Epidermal melanocyte (primary cell): Measurements from ENCODE around the gene TFF2.

Experiments
- DNase-seq: peaks from one replicate; pipeline ENCODE4 v3.0.0; 2011; ENCODE audit warnings: low spot score; ENCODE audit not compliant: insufficient read length

Gene TFF2, protein sequence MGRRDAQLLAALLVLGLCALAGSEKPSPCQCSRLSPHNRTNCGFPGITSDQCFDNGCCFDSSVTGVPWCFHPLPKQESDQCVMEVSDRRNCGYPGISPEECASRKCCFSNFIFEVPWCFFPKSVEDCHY

DNA sequence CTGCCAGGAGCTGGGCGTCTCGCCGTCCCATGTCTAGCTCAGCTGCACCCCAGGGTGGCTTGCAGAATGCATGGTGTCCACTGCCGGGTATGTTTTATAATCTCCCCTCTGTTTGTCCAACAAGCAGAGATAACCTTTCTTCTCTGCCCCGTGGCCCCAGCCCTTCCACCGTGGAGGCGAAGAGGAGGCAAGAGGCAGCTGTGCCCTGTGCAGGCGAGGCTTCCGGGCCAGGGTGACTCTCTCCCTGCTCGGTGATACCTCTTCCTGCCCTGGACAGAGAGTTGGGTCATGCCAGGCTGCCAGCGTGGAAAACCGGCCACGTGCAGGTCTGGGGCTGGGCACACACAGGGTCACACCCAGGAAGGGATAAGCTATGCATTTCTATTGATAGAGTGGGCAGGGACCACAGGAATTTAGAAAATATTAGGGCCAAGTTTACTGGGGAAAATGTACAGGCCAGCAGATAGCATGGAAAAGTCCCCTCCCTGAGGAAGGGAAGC is at the start of gene TFF2:
Gene TFF2, minus strand, starts transcription at position 68 of the 500 bp plus-strand sequence. Its CDS starts 37 bp downstream, at position 31.
- DNase-seq, result no peak

DNA sequence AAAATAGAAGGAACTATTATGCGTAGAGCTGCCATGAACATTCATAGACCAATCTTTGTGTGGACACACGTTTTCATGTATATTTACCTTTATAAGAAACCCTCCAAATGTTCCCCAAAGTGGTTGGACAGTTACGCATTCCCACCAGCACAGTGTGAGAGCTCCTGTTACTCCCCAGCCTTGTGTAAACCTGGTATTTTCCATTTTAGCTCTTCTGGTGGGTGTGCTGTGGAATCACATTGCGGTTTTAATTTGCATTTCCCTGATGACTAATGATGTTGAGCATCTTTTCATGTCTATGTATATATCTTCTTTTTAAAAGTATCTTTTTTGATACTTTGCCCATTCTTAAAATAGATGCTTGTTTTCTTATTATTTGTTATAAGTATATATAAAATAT is 49.7 kb upstream of the TFF2 start:
- DNase-seq, result no peak

DNA sequence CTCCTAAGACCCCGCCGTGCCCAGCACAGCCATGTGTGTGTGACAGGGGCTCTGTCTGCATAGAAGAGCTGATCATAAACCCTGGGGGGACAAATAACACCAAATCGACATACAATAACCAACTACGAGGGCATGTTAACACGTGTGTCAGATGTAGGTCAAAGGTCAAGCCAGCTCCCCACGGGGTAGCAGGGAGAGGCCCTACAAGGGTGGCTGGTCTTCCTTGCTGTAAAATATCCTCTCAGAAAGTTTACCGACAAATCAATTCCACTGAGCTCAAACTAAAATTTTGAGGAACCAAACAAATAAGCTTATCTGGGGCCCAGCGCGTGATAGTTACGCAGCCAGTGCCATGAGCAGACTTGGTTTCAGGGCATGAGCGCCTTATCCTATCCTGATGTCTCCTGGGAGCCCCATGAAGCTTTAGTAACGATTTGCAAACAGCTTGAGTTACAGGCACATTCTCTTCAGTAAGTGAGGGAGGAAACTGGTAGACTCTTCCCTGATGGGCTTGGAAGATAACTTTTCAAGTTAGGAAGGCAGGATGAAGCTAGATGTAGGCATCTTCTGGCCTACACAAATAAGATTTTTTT is 47.7 kb upstream of the TFF2 start:
- no peak for DNase-seq

DNA sequence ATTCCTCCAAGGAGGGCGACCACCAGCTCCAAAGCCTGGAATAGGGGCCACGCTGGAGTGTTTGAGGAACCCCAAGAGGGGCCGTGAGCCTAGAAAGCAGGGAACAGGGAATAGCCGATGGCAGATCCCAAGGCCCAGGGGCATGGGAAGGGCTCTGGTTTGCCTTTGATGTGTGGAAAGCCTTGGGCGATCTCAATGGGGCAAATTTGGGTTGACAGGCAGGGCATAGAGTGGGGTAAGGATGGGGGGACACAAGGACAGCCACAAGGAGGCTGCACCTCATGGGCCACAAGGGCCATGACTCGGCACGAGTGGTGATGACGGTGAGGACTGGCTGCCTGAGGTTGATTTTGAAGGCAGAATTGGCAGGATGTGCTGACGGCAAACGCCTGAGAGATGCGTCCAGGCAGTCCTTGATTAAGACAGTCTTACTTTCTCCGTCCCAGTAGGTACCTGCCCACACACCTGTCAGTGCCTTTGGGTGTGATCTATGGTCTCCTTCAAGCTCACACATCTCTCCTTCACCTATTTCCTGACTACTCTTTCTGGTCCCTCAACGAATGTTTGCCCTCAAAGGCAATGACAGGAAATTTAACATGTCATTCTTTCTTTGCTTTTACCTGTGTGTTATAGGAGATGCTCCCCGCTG is 47.1 kb upstream of the TFF2 start:
- no peak for DNase-seq

DNA sequence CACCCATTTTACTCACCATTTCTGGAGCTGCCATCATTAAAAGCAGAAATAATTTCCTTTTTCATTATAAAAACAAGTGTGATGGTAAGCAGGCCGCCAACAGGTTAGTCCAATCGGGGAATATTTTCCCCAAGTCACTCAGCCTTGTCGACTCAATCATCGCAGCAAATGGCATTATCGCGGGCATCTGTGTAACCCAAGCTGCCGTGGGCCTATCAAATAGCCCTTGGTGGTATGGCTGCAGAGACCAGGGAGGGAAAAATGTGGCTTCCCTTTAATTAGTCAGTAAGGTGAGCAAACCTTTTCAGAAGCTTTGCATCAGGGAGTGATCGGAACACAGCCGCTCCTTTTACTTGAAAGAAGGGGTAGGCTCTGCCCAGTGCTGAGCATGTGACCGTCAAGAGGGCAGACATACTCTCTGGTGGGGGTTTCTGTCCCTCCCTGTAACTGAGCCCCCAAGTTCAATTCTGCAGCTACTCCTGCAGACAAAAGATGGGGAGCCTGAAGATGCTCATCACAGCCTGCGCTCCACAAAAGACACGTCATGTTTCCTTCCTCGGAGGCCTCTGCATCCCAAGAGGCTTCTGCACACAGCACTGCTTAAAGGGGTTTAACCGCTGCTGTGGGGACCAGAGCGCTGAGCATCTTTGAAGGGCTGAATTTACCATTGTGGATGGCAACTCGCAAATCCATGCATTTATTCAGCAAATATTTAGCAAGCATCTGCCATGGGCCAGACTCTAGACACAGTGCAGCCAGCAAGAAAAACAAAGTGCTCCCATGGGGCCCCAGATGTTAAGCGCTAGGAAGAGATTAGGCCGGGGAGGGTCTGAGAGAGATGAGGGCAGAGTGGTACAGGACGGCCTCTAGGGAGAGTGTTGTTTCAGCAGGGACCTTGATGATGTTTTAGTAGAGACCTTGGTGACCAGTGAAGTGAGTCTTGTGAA is 46.3 kb upstream of the TFF2 start:
- no peak for DNase-seq

DNA sequence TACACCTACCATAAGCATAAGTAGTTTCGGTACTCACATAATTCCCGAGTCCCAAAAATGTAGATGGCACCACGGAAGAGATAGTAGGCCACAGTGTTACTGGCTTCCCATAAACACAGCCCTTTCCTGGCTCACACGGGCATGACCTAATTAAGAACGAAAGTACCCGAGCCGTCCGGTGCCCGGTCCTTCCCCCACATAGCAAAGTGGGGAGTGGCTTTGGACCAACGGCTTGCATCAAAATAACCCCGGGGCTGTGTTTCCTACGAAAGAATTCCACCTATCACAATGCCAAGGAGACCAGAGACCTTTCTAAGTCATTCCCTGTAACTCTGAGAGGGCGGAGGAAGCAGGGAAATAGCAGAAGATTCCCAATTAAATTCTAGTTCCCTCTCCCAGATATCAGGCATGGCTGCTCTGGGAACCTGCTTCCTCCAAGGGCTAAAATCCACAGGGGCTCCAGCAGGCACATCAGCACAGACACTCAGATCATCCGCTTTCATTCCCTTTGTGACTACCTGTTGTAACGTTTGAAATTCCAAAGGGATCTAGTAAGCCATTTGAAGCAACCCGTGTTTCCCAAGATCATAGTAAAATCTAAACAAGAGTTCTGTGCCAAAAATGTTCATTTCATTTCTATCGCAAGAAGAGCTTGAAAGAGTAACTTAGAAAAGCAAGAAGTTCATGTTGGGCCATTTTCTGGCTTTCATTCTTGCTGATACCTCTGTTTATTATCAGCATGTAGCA is 45.3 kb upstream of the TFF2 start, which contains the start of gene TMPRSS3:
Gene TMPRSS3, minus strand, starts transcription at position 148 of the 747 bp plus-strand sequence. CDS start 635 bp downstream, outside the sequence.
- no peak for DNase-seq

DNA sequence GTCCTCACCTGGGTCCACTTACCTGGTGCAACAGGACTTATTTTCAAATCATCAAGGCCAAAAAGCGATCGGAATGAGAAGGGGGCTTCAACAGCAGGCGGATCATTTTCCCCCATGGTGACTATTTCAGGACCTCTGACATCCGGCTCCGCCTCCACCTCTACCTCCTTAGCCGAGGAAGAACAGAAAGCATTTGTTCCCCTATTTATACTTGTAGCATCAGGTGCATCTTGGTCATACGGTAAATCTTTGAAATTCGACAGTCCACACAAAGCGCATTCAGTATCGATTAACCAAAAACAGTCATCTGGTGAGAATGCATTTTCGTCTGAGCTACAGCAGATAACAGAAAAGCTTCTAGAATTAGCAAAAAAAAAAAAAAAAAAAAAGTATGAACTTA is 44.5 kb upstream of the TFF2 start:
- no peak for DNase-seq

DNA sequence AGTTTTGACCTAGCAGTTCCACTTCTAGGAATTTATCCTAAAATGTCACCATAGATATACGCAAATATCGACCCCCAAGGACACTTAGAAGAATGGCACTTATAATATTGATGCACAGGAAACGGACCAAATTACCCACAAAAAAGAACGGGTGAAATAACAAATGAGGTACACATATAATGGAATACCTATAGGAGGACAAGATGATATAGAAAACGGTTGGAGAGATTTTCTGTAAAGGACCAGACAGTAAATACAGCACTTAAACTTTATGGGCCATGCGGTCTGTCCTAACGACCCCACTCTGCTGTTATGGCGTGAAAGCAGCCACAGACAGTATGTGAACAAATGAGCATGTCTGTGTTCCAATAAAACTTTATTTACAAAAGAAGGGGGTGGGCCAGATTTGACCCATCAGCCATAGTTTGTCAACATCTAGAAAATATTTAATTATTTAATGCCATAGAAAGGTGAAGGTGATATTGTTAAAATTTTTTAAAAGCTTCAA is 42.7 kb upstream of the TFF2 start:
- DNase-seq, result no peak

DNA sequence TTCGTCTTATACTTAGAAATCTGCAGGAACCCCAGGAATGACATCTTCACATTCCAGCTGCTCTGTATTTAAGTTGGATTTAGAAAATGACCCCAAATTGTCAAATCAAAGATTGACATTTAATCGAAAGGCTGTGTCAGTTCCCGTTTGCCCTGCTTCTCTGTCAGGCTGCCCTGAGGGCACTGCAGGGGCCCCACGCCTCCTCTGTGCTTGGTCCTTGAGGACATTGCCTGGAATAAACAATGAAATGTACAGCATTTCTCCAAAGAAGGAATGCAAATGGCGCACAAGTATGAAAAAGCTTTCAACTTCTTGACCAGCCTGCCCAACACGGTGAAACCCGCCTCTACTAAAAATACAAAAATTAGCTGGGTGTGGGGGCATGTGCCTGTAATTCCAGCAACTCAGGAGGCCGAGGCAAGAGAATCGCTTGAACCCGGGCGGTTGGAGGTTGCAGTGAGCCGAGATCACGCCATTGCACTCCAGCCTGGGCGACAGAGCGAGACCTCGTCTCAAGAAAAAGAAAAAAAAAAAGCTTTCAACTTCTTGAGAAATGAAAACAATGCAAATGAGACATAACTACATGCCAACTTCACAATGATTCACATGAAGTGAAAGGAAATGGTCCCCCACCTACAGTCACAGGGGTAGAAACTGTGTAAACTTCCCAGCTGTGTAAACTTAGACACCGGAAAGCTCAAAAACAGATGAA is 42.1 kb upstream of the TFF2 start:
- DNase-seq, result no peak

DNA sequence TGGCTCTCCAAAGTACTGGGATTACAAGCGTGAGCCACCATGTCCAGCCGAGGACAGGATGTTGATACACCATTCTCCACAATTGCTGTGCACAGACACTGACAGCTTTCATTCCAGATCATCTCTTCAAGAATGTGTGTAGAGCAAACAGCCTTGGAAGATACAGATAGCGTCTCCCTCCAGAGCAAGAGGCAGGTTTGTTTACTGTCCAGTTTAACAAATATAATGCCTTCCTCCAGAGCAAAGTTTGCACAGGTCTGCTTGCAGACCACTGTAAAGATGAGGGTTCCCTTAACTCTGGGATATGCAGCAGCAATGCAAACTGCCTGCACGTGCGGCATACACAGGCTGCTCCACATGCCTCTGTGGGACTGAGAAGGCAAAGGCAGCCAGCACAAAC is 40.5 kb upstream of the TFF2 start:
- no peak for DNase-seq

DNA sequence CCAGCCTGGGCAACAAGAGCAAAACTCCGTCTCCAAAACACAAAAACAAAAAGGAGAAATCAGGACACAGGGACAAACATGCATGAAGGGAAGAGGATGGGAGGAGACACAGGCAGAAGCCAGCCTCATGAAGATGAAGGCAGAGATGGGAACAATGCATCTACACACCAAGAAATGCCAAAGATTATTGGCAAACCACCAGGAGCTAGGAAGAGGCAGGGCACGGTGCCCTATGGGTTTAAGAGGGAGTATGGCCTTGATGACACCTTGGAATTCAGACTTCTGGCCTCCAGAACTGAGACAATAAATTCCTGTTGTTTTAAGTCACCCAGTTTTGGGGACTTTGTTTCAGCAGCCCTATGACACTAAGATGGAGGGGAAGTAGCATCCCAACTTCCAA is 39.9 kb upstream of the TFF2 start:
- DNase-seq, result no peak

DNA sequence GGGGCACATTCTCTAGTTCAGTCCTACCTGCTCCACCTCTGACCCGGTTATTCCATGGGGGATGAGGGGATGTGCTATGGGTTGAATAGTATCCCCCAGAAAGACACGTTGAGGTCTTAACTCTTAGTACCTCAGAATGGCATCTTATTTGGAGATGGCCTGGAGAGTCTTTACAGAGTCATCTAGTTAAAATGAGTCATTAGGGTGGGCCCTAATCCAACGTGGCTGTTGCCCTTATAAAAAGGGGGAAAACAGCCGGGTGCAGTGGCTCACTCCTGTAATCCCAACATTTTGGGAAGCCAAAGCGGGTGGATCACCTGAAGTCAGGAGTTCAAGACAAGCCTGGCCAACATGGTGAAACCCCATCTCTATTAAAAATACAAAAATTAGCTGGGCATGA is 39.4 kb upstream of the TFF2 start:
- DNase-seq, result no peak

DNA sequence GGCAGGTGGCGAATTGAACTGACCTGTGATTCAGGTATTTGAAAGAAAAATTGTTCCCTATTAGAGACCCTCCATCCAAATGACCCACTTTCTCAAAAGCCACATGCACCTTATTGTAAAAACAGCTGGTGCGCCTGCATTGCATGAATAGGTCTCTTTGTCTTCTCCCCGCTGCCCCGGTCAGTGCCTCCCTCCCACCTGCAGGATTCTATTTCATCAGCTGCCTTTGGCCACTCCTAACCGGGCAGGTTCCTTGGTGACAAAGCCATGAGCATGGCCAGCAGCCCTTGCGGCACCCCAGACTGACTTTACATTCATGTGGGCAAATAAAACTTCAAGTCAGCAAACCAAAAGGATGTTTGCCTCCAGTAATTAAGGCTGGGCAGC is 38.6 kb upstream of the TFF2 start:
- no peak for DNase-seq

DNA sequence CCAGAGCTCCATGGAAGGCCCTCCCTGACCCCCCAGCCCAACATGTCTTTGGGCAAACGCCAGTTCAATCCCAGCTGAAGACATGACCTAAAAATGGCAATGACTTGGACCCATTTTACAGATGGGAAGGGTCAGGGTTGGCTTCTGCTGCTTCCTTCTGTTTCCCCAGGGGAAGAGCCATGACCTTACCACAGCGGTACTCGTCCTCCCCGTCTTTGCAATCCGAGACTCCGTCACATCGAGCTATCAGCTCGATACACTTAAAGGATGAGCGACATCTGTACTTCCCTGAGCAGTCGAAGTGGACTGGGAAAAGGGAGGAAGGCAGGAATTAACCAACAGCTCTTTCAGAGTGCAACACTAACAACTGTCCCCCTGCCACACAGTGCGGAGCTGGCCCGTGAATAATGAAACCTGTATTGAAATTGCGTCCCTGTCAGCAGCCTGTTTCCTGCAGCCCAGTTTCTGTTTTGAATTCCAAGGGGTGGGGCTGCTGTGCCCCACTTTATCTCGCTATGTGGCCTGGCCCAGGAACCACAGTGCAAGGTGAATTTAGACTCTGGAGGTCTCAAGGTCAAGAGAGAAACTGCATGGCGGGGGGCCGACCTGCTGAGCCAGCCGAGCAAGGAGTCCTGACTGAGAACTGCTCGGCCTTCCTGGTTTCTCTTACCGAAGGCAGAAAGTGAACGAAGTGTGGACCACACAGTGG is 38.1 kb upstream of the TFF2 start:
- DNase-seq, result no peak

DNA sequence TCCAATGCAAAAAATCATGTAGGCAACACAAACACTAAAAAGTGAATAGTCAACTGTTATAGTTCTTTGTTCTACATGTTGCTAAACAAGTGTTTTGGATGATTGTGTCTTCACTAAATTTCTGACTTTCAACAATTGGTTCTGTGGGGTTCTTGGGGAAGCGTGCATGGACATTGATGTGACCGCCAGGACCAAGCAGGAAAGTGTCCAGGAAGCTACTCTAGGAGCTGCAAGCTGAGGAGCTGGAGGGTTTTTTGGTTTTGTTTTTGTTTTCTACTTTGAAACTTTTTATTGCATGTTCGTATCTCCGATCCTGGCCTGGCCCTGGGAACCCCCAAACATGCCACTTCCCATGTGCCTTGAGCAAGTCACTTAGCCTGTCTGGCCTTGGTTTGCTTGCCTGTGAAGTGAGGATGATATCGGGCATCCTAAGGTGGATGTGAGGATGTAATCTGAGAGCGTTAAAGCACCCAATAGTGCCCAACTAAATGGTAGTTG is 37.1 kb upstream of the TFF2 start:
- no peak for DNase-seq

DNA sequence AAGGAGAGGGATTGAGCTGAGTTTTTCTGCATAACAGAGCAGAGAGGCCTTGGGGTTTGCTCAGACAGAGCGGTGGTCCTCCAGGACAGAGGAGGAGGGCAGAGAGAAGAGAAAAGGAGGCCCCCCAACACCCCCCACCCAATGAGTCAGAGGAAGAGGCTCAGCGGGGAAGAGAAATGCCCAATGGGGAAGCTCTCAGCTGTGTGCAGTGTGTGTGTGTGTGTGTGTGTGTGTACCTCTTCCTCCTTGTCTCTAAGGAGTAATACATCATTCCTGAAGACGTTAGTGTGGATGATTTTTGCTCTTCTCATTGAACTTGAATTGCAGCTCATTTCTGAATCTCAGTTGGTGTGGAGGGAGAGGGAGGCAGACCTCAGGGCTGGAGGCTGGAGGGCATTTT is 36.4 kb upstream of the TFF2 start:
- DNase-seq, result no peak

DNA sequence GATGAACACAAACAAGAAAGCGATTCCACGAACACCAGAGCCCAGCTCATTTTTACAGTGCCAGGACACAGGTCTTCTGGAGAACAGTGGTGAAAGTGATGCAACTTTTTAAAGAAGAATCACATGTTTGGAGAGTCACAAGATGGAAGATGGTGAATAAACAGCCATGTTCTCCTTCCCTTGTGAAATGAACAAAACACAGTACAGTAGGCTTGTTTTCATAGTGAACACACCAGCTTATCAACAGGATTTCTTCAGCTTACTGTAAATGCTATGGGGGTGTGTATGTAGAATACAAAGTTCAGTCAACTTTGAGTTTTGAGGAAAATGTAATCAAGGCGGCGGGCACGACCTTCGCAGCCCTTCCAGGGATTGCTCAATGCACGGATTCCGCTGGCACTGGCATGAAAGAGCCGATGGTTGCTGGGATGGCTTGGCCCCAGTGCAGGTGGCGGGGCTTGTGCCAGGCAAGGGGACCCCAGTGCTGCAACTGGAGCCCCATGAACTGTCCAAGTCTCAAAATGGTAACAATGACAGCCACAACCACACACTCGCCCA is 35.3 kb upstream of the TFF2 start:
- no peak for DNase-seq

DNA sequence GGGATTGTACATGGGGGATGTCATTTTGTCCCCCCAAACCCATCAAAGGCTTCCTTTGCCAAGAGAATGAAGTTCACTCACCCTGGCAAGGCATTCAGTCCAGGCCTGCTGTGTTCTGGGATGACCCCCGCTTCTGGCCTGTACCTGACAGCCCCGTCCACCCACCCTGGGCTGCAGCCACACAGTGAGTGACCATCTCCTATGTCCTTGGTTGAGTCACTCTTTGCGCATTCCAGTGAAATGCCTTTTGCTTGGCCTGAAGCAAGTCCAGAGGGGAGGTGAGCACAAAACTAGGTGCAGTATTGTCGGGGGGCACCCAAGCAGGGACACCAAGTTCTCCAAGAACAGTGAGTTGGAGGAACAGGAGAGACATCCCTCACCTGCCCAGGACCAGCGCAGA is 34.8 kb upstream of the TFF2 start:
- no peak for DNase-seq

DNA sequence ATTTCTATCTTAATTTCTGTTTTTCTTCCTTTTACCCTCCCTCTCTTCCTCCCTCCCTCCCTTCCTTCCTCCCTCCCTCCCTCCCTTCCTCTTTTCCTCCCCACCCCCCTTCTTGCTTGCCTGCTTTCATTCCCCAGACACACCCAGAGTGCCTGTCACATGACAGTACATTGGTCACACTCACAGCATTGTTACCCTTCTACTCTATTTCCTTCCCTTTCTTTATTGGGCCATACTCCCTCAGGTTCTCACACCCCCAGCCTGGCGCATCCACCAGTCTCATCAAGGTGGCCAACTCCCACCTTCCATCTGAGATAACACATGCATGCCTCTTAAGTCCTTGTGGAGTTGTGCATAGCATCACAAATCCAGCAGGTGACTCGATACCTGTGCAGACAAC is 34.2 kb upstream of the TFF2 start:
- no peak for DNase-seq
